LoVo (cell line): ENCODE results near the gene SMARCAD1.

ENCODE experiments used
- DNase-seq: peaks from one replicate; pipeline ENCODE4 v3.0.0-alpha.2; 2016; ENCODE audit warnings: low spot score

The SMARCAD1 gene

GRCh38 chr4:94207469-94208224 lies at the start of gene SMARCAD1:
Gene SMARCAD1, plus strand, starts transcription at chr4:94207865. Its CDS starts 530 bp downstream, at chr4:94208395.
- peak; percentile 95 for DNase-seq

GRCh38 chr4:94158883-94159282 lies 48.8 kb upstream of the SMARCAD1 start:
- no peak for DNase-seq

GRCh38 chr4:94159790-94160189 lies 47.9 kb upstream of the SMARCAD1 start:
- no peak for DNase-seq

DNA sequence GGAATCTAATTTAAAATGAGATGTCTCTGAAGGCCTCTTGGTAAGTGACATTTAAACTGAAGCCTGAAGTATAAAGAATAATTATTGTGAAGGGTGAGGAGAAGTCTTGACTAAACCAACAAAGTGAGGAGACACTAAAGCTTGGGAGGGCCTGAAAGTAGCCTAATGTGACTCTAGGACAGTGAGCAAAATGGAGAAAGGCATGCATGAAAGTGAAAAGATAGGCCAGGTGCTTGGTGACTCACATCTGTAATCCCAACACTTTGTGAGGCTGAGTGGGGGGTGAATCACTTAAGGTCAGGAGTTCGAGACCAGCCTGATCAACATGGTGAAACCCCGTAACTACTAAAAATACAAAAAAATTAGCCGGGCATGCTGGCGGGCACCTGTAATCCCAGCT lies 46.9 kb upstream of the SMARCAD1 start:
- no peak for DNase-seq

GRCh38 chr4:94165256-94165655 lies 42.4 kb upstream of the SMARCAD1 start:
- DNase-seq = no peak

GRCh38 chr4:94168321-94168720 lies 39.3 kb upstream of the SMARCAD1 start:
- DNase-seq = no peak

DNA sequence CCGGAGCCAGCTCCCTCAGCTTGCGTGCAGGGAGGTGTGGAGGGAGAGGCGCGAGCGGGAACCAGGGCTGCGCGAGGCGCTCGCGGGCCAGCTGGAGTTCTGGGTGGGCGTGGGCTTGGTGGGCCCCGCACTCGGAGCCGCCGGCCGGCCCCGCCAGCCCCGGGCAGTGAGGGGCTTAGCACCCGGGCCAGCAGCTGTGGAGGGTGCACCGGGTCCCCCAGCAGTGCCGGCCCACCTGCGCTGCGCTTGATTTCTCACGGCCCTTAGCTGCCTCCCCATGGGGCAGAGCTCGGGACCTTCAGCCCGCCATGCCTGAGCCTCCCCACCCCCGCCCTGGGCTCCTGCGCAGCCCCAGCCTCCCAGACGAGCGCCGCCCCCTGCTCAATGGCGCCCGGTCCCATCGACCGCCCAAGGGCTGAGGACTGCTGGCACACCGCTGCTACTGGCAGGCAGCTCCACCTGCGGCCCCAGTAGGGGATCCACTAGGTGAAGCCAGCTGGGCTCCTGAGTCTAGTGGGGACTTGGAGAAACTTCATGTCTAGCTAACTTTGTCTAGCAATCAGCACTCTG lies 37.8 kb upstream of the SMARCAD1 start:
- DNase-seq = no peak

DNA sequence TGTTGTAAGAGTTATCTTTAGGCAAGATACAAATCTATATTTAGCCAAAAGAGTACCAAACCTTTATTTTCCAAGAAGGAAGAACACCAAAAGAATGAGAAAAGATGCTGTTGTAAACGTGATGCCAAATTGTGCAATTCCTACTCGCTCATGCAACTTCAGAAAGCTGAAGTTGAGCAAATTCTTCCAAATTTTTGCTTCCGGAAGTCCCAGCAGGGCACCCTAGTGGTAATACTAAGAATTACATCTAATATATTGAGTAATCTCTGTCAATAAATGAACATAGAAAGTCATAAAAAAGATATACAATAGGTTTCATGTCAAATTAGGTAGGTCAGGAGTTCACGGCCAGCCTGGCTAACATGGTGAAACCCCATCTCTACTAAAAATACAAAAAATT lies 36.0 kb upstream of the SMARCAD1 start:
- no peak for DNase-seq

DNA sequence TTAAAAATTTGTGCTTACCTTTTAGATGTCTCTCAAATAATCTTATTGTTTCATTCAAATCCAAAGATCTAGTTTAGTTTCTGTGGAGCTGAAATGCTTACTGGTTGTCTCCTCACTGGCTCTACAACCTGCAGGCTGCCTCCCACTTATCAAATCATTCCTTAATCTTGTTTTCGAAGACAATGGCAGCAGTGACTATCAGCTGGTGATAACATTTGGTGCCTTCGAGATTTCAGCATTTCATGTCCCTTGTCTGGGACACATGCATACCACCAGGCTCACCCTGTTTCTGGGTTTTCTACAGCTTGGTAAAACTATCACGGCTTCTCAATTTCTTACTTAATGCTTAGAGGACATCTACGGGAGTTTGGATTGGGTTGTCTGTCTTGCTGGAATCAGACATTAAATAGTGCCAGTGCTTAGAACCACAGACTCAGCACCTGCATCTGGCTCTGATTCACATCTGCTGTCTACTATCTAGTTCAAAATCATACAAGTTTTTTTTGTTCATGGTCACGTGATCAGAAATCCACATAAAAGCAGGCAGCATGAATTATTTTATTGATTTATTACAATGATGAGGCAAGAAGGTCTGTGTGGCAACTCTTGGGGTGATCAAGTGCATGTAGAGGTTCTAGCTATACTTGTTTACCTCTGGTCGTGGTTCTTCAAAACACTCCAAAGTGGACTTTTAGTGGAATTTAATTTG lies 32.0 kb upstream of the SMARCAD1 start:
- no peak for DNase-seq

DNA sequence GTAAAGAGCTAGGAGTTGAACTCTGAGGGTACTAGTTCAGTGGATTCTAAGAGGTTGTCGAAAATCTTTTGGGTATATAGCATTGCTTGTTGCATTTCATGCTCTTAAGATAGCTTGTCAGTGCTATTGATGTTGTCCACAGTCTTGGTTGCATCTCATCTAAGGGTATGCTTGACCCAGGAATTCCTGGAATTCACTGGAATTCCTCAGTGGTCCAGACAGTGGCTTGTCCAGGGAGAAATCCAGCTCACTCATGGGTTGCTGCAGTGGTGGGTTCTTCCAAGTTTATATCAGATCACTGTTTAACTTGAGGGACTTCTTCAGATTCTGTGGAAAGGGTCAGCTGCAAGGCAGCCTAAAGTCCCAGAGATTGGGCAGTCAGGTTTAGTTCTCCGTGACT lies 29.8 kb upstream of the SMARCAD1 start:
- no peak for DNase-seq

GRCh38 chr4:94181815-94182214 lies 25.9 kb upstream of the SMARCAD1 start:
- DNase-seq = no peak

DNA sequence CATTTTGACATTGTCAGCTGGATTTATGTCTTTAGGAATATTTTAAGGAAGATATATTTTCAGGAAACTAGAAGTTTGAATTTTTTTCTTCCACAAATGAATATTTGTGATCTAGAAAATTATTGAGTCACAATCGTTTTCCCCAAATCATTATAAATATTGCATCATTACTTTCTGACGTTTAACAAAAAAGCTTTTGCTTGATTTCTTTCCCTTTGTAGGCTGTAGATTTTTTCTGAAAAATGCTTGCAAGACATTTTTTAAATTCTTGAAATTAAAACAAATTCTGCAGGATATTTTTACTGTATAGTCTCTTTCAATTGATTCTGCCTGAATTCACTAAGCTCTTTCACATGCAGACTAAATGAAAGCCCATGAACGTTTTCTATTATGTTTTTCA lies 4.9 kb upstream of the SMARCAD1 start:
- DNase-seq = no peak

DNA sequence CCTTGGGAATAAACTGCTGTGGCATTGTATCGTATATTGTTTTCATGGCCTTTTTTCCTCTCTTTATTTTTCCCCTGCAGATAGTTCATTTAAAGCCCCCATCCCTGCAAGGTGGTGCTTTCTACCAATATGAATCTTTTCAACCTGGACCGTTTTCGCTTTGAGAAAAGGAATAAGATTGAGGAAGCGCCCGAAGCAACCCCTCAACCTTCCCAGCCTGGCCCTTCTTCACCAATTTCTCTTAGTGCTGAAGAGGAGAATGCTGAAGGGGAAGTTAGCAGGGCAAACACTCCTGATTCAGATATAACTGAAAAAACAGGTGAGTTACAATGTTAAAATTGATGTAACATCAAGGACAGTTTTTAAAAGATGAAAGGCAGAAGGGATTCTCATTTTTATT lies 601 bp downstream of the SMARCAD1 start:
- DNase-seq = no peak

- DNase-seq = no peak
These were observed 1.3 kb downstream of the SMARCAD1 start for GRCh38 chr4:94208918-94209317.

GRCh38 chr4:94211861-94212260 lies 4.2 kb downstream of the SMARCAD1 start:
- DNase-seq = no peak

DNA sequence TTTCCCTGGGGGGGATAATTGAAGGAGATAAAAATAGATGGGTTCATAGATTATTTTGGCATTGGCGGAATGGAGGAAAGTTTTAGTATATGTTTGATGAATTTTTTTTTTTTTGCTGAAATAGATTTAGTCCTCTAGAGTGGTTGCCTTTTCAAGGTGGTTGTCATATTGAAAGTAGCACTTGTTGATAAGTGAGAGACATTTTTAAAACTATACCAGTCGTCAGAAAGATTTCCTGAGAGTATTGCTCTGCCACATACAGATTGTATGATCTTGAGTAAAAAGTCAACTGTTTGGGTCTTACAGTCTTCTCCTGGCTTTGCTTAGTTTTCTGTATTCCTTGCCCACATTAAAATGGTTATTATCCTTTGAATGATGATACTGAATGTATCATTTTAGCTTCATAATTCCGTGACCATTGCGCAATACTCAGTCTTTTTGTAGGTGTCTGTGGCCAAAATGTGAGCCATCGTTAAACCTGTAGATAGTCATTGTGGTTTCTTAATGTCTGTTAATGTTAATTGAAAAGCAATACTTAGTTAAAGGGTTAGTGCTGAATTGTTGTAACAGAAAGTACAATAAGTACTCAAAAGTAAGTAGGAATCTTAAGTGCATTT lies 7.1 kb downstream of the SMARCAD1 start:
- DNase-seq = no peak

DNA sequence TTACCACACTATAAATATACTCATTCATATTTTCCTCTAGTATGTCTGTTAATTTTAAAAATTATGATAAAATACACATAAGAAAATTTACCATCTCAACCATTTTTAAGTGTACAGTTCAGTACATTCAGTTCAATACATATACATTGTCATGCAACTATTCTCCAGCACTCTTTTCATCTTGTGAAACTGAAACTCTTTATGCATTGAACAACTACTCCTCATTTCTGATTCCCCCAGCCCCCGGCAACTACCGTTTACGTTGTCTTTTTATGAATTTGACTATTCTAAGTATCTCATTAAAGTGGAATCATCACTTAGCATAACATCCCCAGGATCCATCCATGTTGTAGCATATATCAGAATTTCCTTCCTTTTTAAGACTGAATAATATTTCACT lies 8.7 kb downstream of the SMARCAD1 start:
- no peak for DNase-seq

DNA sequence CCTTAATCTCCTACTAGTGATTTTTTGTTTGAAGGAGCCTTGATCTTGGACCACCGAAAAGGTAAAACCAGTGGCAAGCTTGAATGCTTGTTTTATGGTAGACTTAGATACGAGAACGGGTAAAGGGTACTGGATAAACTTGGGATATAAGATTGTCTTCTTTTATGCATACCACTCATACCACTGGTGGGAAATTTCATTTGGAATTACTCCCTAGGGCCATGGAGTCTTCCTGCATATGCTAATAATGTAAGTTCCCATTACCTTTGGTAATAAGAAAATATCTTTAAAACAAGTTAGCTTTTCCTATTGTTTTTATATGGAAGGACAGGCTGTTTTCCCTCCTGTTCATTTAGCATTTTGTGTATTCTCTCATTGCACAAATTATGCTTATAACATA lies 11.7 kb downstream of the SMARCAD1 start:
- no peak for DNase-seq

GRCh38 chr4:94221916-94222315 lies 14.3 kb downstream of the SMARCAD1 start:
- DNase-seq = no peak

GRCh38 chr4:94225449-94225848 lies 17.8 kb downstream of the SMARCAD1 start:
- no peak for DNase-seq

- DNase-seq = no peak
These were observed 19.1 kb downstream of the SMARCAD1 start for GRCh38 chr4:94226763-94227162.

DNA sequence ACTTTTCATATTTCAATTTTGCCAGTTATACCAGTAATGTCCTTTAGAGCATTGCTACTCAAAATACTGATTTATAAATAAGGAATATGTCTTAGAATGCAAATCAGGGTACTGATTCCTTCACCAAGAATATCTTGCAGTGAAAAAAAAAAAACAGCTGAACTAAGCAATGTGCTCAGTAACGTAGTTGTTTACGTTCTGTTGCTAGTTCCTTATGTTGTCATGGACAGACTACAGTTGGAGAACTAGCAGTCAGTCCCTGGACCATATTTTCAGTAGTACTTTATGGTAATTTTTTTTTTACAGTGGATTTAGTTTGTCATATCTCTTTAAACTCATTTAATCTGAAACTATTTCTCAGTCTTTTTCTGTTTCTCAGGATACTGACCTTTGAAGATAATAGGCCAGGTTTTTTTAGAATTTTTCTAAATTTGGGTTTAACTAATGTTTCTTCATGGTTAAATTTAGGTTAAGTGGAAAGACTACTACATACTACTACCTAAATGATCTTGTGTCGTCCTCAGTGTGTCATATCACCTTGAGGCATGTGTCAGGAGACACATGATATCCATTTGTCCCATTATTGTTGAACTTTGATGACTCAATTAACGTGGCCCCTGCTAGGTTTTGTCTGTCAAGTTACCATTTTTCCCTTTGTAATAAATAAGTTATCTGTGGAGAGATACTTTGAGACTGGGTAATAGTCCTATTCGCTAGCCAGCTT lies 21.0 kb downstream of the SMARCAD1 start:
- DNase-seq = no peak
